Activated T-cell treated with anti-CD3 and anti-CD28 coated beads for 48 hours (primary cell): Measurements from ENCODE around the gene FAM131C.
"Not testable (repeated sequence)": the region's sequence is repeated elsewhere in the genome, so short reads cannot be mapped to it uniquely, and the experiment has no call there.

Source experiments
- DNase-seq: peaks from one replicate; pipeline ENCODE4 v3.0.0-alpha.2; 2020; ENCODE audit warnings: low read depth

Gene FAM131C

GRCh38 chr1:16076865-16077238 lies 3.4 kb upstream of the FAM131C start:
- no peak for DNase-seq

- DNase-seq, result no peak
Observed at GRCh38 chr1:16076031-16076864, 2.8 kb upstream of the FAM131C start.

GRCh38 chr1:16075337-16076030 lies 2.0 kb upstream of the FAM131C start:
- no peak for DNase-seq

GRCh38 chr1:16074217-16074616 lies 766 bp upstream of the FAM131C start:
- no peak for DNase-seq

GRCh38 chr1:16072616-16073484 lies 601 bp downstream of the FAM131C start:
- DNase-seq, result no peak

- no peak for DNase-seq
Observed at GRCh38 chr1:16072095-16072494, 1.4 kb downstream of the FAM131C start.

- no peak for DNase-seq
Observed at GRCh38 chr1:16071614-16072013, 1.8 kb downstream of the FAM131C start.

GRCh38 chr1:16070640-16071355 lies 2.7 kb downstream of the FAM131C start:
- DNase-seq, result no peak

GRCh38 chr1:16068356-16069270 lies 4.8 kb downstream of the FAM131C start:
- DNase-seq, result no peak

- no peak for DNase-seq
Observed at GRCh38 chr1:16067933-16068332, 5.5 kb downstream of the FAM131C start.

GRCh38 chr1:16067127-16067768 lies 6.2 kb downstream of the FAM131C start:
- DNase-seq, result no peak

GRCh38 chr1:16066245-16066644 lies 7.2 kb downstream of the FAM131C start:
- no peak for DNase-seq

GRCh38 chr1:16065269-16065576 lies 8.2 kb downstream of the FAM131C start:
- no peak for DNase-seq

GRCh38 chr1:16064536-16065268 lies 8.7 kb downstream of the FAM131C start:
- no peak for DNase-seq

GRCh38 chr1:16063921-16064320 lies 9.5 kb downstream of the FAM131C start:
- no peak for DNase-seq

GRCh38 chr1:16063226-16063829 lies 10.1 kb downstream of the FAM131C start:
- no peak for DNase-seq

- DNase-seq, result not testable (repeated sequence)
Observed at GRCh38 chr1:16062687-16063075, 10.8 kb downstream of the FAM131C start.

GRCh38 chr1:16061989-16062686 lies 11.3 kb downstream of the FAM131C start:
- DNase-seq, result not testable (repeated sequence)

- no peak for DNase-seq
Observed at GRCh38 chr1:16061266-16061665, 12.2 kb downstream of the FAM131C start.
